GM13977 (cell line): ENCODE results near the gene GDF7.
"Not testable (repeated sequence)": the region's sequence is repeated elsewhere in the genome, so short reads cannot be mapped to it uniquely, and the experiment has no call there.

Experiments used
- DNase-seq: peaks from one replicate; pipeline ENCODE4 v3.0.0; 2012; ENCODE audit warnings: low spot score
- in situ Hi-C: fragments of 300-500 bp; cut with MboI; formaldehyde crosslinking; loops from one replicate; pipeline ENCODE4 v1.12.0; 2022; ENCODE audit warnings: low sequenced_read_pairs, low pct_unique_long_range_greater_than_20kb, mixed read lengths, inconsistent platforms; ENCODE audit not compliant: unreplicated experiment
- TF ChIP-seq, protein P1 (sequence below): IDR thresholded peaks from 2 replicates; pipeline ENCODE4 v1.5.1; 2012; ENCODE audit warnings: mild to moderate bottlenecking, control low read depth; ENCODE audit not compliant: insufficient read depth; ENCODE audit errors: extremely low read depth, missing control alignments

The GDF7 gene

DNA sequence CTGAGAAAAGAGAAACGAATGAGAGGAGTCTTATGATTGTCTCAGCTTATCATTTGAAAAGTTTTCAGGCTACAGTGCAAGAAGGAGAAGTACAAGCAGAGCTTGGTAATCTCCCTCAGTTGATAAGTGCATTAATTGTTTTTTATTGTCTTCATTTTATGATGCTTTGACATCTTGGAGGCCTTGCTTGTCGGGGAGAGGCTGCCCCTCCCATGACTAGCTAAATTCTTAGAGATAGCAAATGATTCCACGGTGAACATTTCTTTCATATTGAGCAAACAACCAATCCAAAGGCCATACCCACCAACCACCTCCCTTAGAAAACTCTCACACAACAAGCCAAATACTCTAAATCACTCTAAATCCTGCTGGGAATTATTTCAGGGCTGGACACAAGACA is 39.8 kb downstream of the GDF7 start:
- TF ChIP-seq, protein P1, sequence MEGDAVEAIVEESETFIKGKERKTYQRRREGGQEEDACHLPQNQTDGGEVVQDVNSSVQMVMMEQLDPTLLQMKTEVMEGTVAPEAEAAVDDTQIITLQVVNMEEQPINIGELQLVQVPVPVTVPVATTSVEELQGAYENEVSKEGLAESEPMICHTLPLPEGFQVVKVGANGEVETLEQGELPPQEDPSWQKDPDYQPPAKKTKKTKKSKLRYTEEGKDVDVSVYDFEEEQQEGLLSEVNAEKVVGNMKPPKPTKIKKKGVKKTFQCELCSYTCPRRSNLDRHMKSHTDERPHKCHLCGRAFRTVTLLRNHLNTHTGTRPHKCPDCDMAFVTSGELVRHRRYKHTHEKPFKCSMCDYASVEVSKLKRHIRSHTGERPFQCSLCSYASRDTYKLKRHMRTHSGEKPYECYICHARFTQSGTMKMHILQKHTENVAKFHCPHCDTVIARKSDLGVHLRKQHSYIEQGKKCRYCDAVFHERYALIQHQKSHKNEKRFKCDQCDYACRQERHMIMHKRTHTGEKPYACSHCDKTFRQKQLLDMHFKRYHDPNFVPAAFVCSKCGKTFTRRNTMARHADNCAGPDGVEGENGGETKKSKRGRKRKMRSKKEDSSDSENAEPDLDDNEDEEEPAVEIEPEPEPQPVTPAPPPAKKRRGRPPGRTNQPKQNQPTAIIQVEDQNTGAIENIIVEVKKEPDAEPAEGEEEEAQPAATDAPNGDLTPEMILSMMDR = no peak
- no peak for DNase-seq
- in situ Hi-C loops = no loop called here

DNA sequence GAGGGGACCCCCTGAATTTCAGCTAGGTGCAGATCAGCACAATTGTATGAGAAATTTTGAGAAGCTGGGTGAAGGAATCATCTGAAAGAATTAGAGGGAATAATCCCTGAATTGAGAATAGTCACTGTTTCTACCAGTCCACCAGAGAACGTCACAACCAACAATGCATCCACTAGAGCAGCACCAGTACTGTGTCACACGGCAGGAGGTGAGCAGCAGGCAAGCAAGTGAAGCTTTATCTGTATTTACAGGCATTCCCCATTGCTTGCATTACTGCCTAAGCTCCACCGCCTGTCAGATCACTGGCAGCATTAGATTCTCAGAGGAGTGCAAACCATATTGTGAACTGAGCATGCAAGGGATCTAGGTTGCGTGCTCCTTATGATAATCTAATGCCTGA is 40.7 kb downstream of the GDF7 start:
- in situ Hi-C loops = no loop called here
- no peak for DNase-seq
- TF ChIP-seq, protein P1 = no peak

DNA sequence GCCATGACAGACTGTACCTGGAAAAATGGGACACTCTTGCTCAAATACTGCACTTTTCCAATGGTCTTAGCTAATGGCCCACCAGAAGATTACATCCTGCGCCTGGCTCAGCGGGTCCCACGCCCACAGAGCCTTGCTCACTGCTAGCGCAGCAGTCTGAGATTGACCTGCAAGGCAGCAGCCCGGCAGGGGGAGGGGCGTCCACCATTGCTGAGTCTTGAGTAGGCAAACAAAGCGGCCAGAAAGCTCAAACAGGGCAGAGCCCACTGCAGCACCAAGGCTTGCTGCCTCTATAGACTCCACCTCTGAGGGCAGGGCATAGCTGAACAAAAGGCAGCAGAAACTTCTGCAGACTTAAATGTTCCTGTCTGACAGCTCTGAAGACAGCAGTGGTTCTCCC is 44.7 kb downstream of the GDF7 start:
- DNase-seq, in situ Hi-C loops: not testable (repeated sequence)

- in situ Hi-C loops = not testable (repeated sequence)
Observed at GRCh38 chr2:20713585-20713984, 46.6 kb downstream of the GDF7 start.

DNA sequence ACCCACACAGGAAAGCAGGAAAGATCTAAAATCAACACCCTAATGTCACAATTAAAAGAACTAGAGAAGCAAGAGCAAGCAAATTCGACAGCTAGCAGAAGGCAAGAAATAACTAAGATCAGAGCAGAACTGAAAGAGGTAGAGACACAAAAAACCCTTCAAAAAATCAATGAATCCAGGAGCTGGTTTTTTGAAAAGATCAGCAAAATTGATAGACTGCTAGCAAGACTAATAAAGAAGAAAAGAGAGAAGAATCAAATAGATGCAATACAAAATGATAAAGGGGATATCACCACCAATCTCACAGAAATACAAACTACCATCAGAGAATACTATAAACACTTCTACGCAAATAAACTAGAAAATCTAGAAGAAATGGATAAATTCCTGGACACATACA is 47.5 kb downstream of the GDF7 start:
- in situ Hi-C loops = not testable (repeated sequence)

More at GRCh38 chr2:20713585-20713984, 46.6 kb downstream of the GDF7 start:
- not testable (repeated sequence) for DNase-seq

GRCh38 chr2:20716164-20716563 is 49.2 kb downstream of the GDF7 start:
- in situ Hi-C loops, DNase-seq: not testable (repeated sequence)

More for the DNA sequence above, 47.5 kb downstream of the GDF7 start:
- DNase-seq = not testable (repeated sequence)

- no peak for DNase-seq
- in situ Hi-C loops = no loop called here
- TF ChIP-seq, protein P1 = no peak
Observed at GRCh38 chr2:20717641-20718040, 50.7 kb downstream of the GDF7 start.

GRCh38 chr2:20722592-20723240 is 55.8 kb downstream of the GDF7 start:
- in situ Hi-C loops = no loop called here
- TF ChIP-seq, protein P1 = no peak
- no peak for DNase-seq

DNA sequence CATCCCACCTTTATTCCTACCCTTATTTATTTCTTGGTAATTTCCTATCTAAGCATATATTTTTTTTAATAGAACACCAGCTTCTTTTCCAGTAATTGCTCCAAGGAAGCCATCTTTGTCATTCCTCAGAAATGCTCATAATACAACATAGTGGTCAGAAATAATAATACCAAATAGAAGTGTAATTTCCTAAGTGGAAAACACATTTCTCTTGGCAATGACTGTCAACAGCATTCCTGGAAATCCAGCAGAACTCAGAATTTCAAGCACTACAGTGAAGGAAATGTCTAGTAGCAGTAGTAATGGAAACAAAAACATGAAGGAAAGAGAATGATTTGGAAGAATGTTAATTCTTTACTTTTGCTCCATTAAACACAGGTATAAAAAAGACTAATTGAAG is 56.6 kb downstream of the GDF7 start:
- TF ChIP-seq, protein P1 = no peak
- no peak for DNase-seq
- in situ Hi-C loops = no loop called here
